SK-N-SH (cell line): ENCODE data around the gene TENT4A.

Experiments used
- CTCF ChIP-seq: fragments of 200-600 bp; sonication (generic); IDR thresholded peaks from 2 replicates; pipeline ENCODE4 v1.6.1; 2017; ENCODE audit warnings: antibody characterized with exemption, mild to moderate bottlenecking, moderate library complexity
- NRF1 ChIP-seq: IDR thresholded peaks from 2 replicates; pipeline ENCODE4 v1.6.1; 2012; ENCODE audit warnings: low read depth, mild to moderate bottlenecking, low read length
- POLR2AphosphoS5 ChIP-seq: IDR thresholded peaks from 2 replicates; pipeline ENCODE4 v1.6.1; 2012; ENCODE audit warnings: low read depth, low read length
- RXRA ChIP-seq: IDR thresholded peaks from 2 replicates; pipeline ENCODE4 v1.4.0; 2012; ENCODE audit warnings: low read depth, mild to moderate bottlenecking, borderline replicate concordance

- TF ChIP-seq NRF1: no peak
- no peak for TF ChIP-seq CTCF
- TF ChIP-seq POLR2AphosphoS5: no peak
- TF ChIP-seq RXRA: no peak
Observed at GRCh38 chr5:6717247-6717646, 4.0 kb downstream of the TENT4A start.
